ENCODE results near the gene TMBIM4. TPM values are rescaled to one million over a fixed set of nuclear protein-coding genes. Genes with fewer than 3 reads are reported as not detected.

Gene TMBIM4
- total and polyA plus RNA-seq, 10 of the 15 experiments (the other 5 are each of a cell fraction or from before 2014, with no cell fraction given), result 38.8 to 341 (median 82.8) TPM

DNA sequence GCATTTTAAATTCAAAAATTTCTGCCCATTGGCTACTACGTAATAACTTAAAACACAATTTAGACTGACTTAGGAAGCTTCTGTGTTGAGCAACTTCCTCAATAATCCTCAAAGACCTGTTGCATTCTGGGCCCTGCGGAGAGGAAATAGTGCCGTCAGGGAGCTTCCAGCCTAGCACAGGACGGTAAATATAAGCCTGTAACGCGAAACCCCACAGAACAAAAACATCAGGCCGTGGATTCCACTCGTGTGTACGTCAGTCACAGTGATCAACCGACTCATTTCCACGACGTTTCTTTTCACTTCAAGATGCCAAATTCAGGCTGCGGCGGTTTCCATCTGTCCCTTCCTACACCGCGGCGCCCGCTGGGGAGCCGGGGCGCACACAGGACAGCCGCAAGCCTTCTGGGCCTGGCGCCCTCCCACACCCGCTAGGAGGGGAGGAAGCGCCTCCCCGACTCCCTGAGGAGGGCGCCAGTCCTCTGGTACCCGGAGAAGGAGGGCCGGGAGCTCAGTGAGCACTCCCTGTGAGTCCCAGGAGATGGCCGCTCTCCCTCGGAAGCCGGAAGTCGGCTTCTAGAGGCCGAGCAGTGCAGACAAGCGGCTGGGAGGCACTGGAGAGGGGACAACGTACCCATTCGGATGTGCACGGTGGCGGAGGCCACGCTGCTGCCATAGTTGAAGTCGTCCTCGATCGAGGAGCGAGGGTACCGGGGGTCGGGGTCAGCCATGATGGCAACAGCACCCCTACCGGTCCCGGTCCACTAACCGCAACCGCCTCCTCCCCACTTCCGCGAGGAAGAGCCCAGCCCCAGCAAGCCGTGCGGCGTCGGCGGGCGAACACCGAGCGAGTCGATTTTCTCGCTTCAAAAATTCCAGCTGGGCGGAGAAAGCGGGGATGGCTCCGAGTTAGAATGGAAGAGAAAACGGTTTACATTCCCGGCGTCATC lies at the start of gene TMBIM4 (continued):
- TF ChIP-seq ASH2L (IDR thresholded peaks at IDR 0.05; ENCODE audit: borderline replicate concordance, low read depth) (no peak; the same call in 1 of the 2 replicates), POLR2AphosphoS5 (IDR thresholded peaks at IDR 0.05; ENCODE audit: low read length) (peak; percentile 91), YY1 (IDR thresholded peaks at IDR 0.05; ENCODE audit: low read depth, low read length) (peak; percentile 95), HDAC2 (IDR thresholded peaks at IDR 0.05) (no peak), RFX5 (IDR thresholded peaks at IDR 0.05; ENCODE audit: low read depth, low read length) (no peak), ZNF384 (IDR thresholded peaks at IDR 0.05; ENCODE audit: borderline replicate concordance, low read depth, low read length) (no peak), IRF4 (IDR thresholded peaks at IDR 0.05; ENCODE audit: low read depth, low read length) (peak; percentile 66; the same call in 1 of the 2 replicates), STAT1 (conservative IDR thresholded peaks at IDR 0.05) (peak; percentile 26; the same call in 1 of the 2 replicates), NFXL1 (IDR thresholded peaks at IDR 0.05; ENCODE audit: borderline replicate concordance) (peak; percentile 94), TBL1XR1 (IDR thresholded peaks at IDR 0.05; ENCODE audit: low read depth, low read length) (0 out of 2 replicates have a peak, but pooled peaks have one; percentile 72), CTCF (IDR thresholded peaks at IDR 0.05 in 2 of 3, conservative IDR thresholded peaks at IDR 0.05 in 1 of 3; ENCODE audit: control insufficient read depth in 2 of 3, extremely low read depth in 1 of 3, insufficient read depth in 1 of 3, low read depth in 3 of 3, low read length in 3 of 3) (peak; percentile 18 to 43 (median 23); a peak in 4 of 6 replicates), NR2C1 (IDR thresholded peaks at IDR 0.05) (peak; percentile 27; the same call in 1 of the 2 replicates), ESRRA (IDR thresholded peaks at IDR 0.05; ENCODE audit: low read length) (no peak), HDAC6 (IDR thresholded peaks at IDR 0.05; ENCODE audit: unreplicated experiment) (no peak), SRF (IDR thresholded peaks at IDR 0.05; ENCODE audit: low read depth in 2 of 2, low read length in 2 of 2) (peak; percentile 78 to 98), SIN3A (IDR thresholded peaks at IDR 0.05; ENCODE audit: low read depth, low read length) (peak; percentile 54), SUZ12 (IDR thresholded peaks at IDR 0.05; ENCODE audit: unreplicated experiment) (no peak), RAD51 (IDR thresholded peaks at IDR 0.05) (no peak), GABPA (IDR thresholded peaks at IDR 0.05; ENCODE audit: low read depth) (peak; percentile 72), IKZF2 (IDR thresholded peaks at IDR 0.05) (peak; percentile 85 to 89)
- TF ChIP-seq, protein P1, sequence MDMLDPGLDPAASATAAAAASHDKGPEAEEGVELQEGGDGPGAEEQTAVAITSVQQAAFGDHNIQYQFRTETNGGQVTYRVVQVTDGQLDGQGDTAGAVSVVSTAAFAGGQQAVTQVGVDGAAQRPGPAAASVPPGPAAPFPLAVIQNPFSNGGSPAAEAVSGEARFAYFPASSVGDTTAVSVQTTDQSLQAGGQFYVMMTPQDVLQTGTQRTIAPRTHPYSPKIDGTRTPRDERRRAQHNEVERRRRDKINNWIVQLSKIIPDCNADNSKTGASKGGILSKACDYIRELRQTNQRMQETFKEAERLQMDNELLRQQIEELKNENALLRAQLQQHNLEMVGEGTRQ (IDR thresholded peaks at IDR 0.05; ENCODE audit: borderline replicate concordance, low read depth, low read length), result no peak
- TF ChIP-seq, protein P2, sequence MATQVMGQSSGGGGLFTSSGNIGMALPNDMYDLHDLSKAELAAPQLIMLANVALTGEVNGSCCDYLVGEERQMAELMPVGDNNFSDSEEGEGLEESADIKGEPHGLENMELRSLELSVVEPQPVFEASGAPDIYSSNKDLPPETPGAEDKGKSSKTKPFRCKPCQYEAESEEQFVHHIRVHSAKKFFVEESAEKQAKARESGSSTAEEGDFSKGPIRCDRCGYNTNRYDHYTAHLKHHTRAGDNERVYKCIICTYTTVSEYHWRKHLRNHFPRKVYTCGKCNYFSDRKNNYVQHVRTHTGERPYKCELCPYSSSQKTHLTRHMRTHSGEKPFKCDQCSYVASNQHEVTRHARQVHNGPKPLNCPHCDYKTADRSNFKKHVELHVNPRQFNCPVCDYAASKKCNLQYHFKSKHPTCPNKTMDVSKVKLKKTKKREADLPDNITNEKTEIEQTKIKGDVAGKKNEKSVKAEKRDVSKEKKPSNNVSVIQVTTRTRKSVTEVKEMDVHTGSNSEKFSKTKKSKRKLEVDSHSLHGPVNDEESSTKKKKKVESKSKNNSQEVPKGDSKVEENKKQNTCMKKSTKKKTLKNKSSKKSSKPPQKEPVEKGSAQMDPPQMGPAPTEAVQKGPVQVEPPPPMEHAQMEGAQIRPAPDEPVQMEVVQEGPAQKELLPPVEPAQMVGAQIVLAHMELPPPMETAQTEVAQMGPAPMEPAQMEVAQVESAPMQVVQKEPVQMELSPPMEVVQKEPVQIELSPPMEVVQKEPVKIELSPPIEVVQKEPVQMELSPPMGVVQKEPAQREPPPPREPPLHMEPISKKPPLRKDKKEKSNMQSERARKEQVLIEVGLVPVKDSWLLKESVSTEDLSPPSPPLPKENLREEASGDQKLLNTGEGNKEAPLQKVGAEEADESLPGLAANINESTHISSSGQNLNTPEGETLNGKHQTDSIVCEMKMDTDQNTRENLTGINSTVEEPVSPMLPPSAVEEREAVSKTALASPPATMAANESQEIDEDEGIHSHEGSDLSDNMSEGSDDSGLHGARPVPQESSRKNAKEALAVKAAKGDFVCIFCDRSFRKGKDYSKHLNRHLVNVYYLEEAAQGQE (IDR thresholded peaks at IDR 0.05; ENCODE audit: low read depth, low read length), result peak; percentile 46; the same call in 1 of the 2 replicates

Measured in GM12878 (cell line).